VCaP (cell line): Measurements from ENCODE around the gene GALNT16.
A peak's percentile ranks its signal among the peaks of the same experiment; 100 is the strongest.

Experiments
- H3K27ac ChIP-seq: fragments of 450-650 bp; 2 replicates; pipeline ENCODE4 v1.5.1; 2017
- TF ChIP-seq, protein P1 (sequence below): fragments of 450-650 bp; conservative IDR thresholded peaks from 2 replicates; pipeline ENCODE4 v1.5.1; 2017; ENCODE audit warnings: mild to moderate bottlenecking, moderate library complexity

The GALNT16 gene

DNA sequence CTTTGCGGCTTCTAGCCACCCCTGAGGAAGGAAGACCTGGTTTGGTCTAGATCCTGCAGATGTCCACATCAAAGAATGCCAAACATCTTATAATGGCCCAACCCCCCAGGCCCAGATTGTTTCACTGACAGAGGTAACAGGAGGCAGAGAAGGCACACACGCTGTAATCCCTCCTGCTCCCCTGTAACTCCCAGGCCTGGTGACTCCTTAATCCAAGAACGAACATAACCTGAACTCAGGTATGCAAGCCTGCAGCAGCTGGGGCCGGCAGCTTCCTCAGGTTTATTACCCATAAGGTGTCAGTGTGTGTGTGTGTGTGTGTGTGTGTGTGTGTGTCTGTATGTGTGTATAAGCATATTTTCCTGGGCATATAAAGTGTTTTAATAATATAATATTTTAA lies 85.4 kb downstream of the GALNT16 start:
- peak overlapping the region; percentile 90; the same call in 1 of the 2 replicates for H3K27ac ChIP-seq
- TF ChIP-seq, protein P1, sequence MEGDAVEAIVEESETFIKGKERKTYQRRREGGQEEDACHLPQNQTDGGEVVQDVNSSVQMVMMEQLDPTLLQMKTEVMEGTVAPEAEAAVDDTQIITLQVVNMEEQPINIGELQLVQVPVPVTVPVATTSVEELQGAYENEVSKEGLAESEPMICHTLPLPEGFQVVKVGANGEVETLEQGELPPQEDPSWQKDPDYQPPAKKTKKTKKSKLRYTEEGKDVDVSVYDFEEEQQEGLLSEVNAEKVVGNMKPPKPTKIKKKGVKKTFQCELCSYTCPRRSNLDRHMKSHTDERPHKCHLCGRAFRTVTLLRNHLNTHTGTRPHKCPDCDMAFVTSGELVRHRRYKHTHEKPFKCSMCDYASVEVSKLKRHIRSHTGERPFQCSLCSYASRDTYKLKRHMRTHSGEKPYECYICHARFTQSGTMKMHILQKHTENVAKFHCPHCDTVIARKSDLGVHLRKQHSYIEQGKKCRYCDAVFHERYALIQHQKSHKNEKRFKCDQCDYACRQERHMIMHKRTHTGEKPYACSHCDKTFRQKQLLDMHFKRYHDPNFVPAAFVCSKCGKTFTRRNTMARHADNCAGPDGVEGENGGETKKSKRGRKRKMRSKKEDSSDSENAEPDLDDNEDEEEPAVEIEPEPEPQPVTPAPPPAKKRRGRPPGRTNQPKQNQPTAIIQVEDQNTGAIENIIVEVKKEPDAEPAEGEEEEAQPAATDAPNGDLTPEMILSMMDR, result no peak

DNA sequence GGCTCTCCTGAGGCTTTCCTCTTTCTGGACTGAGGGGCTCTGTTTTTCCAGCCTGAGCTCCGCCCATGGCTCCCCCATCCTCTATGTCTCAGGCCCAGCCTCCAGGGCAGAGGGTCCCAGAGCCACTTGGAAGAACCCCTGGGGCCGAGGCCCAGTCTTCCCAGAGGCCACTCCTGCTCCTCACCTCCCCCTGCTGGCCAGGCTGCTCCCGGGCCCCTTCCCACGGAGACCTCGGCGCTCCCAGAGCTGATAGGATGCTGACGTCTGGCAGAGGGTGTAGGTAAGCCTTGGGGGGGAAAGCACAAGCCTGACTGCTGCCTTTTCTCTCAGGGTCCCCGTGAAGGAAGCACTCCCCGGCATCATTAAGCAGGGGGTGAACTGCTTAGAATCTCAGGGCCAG lies 86.8 kb downstream of the GALNT16 start:
- H3K27ac ChIP-seq, result peak overlapping the region; percentile 1; the same call in 1 of the 2 replicates
- TF ChIP-seq, protein P1, result peak; percentile 47

DNA sequence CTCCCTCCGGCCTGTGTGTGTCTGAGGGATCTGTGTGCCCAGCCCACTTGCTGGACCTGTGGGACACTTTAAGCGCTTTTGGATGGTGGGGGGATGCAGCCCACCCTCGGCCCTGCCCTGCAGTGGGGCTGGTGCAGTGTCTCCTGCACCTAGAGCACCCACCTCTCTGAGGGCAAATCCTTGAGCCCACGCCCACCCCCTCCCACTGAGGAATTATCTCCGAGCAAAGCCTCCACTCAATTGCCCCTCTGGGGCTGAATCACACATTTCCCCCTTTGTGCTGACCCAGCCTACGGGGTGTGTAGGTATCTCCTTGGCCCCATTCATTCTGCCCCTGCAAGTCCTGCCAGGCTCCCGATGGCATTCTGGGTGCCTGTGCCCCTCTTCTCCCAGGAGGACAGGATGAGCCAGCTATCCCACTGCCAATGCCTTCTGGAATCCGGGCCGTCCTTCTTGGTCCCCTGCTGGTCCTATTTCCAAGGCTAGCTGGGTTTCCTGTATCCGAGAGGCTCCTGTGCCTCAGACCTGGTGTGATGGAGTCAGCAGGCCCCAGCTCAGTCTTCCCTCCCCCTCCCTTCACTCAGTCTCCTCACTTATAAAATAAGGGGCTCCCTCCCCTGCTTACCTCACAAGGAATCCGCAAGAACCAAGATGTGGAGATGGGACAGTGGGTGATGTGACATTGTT lies 89.3 kb downstream of the GALNT16 start:
- TF ChIP-seq, protein P1, result no peak
- H3K27ac ChIP-seq, result no peak overlapping the region

DNA sequence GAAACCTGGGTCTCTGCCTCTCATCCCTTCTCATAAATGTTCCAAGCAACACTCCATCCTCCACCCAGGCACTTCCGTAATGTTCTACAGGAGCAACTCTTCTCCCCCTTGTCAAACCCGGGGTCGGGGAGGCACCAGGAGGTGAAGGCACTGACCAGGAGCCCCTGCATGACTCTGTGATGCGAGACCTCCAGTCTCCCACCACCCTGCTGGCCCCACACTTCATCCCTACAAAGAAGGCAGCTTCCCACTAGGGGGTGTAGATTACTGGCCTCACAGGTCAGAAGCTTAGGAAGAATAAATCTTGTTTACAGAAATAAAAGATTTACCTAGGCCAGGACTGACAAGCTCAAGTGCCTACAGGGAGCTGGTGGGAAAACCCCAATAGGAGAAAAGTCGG lies 90.9 kb downstream of the GALNT16 start:
- H3K27ac ChIP-seq, result no peak overlapping the region
- TF ChIP-seq, protein P1, result no peak

DNA sequence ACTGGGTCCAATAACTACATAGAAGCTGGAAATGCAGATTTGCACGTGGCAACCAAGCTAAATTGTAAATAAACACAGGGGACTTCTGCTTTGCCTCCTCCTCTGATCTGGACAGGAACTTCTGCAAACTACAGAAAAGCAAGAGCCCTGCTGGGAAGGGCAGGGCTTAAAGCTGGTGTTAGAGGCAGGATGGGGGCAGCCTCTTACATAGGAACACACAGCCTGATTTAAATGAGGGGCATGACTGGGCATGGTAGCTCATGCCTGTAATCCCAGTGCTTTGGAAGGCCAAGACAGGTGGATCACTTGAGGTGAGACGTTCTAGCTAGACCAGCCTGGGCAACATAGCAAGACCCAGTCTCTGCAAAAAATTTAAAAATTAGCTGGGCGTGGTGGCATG lies 91.4 kb downstream of the GALNT16 start:
- TF ChIP-seq, protein P1, result no peak
- H3K27ac ChIP-seq, result no peak overlapping the region

DNA sequence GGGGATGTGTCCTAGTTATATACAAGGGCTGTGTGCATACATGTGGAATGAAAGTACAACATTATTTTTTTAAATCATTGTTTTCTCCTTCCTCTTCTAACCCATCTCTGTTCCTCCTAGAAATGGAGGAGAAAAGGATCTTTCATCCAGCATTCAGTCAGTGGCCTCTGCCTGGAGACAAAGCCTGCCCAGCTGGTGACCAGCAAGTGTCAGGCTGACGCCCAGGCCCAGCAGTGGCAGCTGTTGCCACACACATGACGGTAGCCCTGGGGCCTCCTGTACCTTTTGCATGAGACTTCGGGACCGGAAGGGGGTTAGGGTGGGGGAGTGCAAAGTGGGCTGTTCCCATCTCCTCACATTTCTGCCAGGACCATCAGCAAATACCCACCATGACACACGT lies 92.0 kb downstream of the GALNT16 start:
- H3K27ac ChIP-seq, result no peak overlapping the region
- TF ChIP-seq, protein P1, result no peak

DNA sequence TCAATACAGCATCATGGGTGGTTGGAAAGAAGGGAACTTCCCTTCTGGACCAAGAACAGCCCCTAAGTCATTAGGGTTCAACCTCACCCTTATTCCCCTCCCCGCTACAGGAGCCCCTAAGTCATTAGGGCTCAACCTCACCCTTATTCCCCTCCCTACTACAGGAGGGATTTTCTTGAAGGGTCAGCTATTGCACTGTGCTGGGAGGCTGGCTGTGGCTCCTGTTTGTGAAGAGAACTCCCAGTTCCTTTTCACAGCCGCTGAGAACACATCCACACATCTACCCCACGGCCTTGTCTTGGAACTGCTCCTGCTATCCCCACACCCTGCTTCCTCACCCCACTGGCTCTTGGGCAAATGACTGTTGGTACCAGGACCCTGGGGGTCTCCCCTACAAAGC lies 93.2 kb downstream of the GALNT16 start:
- no peak overlapping the region for H3K27ac ChIP-seq
- TF ChIP-seq, protein P1, result no peak
